Right atrium auricular region (tissue), 2 donors: Measurements from ENCODE around the gene TNFRSF25. TPM values are rescaled to one million over a fixed set of nuclear protein-coding genes. Genes with fewer than 3 reads are reported as not detected.

Experiments used
- DNase-seq: peaks from one replicate; pipeline ENCODE4 v3.0.0-alpha.2; 2019; ENCODE audit warnings: low spot score
- H3K27ac ChIP-seq, 2 donors: fragments of 200-600 bp; sonication (generic); 1 replicate in 1 of 2; 2 replicates in 1 of 2; pipeline ENCODE4 v1.5.1; 2016 to 2019
- H3K27me3 ChIP-seq, 2 donors: fragments of 200-600 bp; sonication (generic); one replicate each; pipeline versions ENCODE4 v1.5.1 to v1.6.0; 2017 to 2019
- H3K36me3 ChIP-seq: fragments of 200-600 bp; sonication (generic); one replicate; pipeline ENCODE4 v1.5.1; 2016
- H3K4me1 ChIP-seq, 2 donors: fragments of 200-600 bp; sonication (generic); one replicate each; pipeline versions ENCODE4 v1.5.1 to v1.6.0; 2017 to 2019
- H3K4me3 ChIP-seq, 2 donors: fragments of 200-600 bp; sonication (generic); 1 replicate in 1 of 2; 2 replicates in 1 of 2; pipeline ENCODE4 v1.5.1; 2017 to 2019; ENCODE audit warnings: mild to moderate bottlenecking in 1 of 2, moderate library complexity in 1 of 2
- H3K9me3 ChIP-seq, 2 donors: fragments of 200-600 bp; sonication (generic); one replicate each; pipeline ENCODE4 v1.5.1; 2019
- CTCF ChIP-seq, 2 donors: fragments of 200-600 bp; sonication (generic); IDR thresholded peaks; one replicate each; pipeline ENCODE4 v1.5.1; 2019; ENCODE audit warnings: antibody characterized with exemption in 2 of 2
- total RNA-seq, 2 donors: library from RNA; depleted of rRNA; stranded (reverse); fragments of >200 nt; gene quantifications; one replicate each; pipeline ENCODE4 v1.1.0, GENCODE V29; 2016

The TNFRSF25 gene
- total RNA-seq, 2 donors from 2014 or later: 4.4 to 7.4 TPM

- no peak for TF ChIP-seq CTCF (IDR thresholded peaks at IDR 0.05)
- no peak overlapping the region for H3K27ac ChIP-seq
- no peak for DNase-seq
- H3K9me3 ChIP-seq: no peaks in the 10 kb centered on the region
- peaks cover 0 to 42% of the 10 kb centered on the region in 2 donors for H3K4me1 ChIP-seq
- H3K36me3 ChIP-seq: no peaks in the 10 kb centered on the region
- peaks cover 35 to 53% of the 10 kb centered on the region in 2 donors for H3K27me3 ChIP-seq
- peak overlapping the region; percentile 15 to 47 for H3K4me3 ChIP-seq
Observed at GRCh38 chr1:6419397-6419803, 46.6 kb downstream of the TNFRSF25 start.

DNA sequence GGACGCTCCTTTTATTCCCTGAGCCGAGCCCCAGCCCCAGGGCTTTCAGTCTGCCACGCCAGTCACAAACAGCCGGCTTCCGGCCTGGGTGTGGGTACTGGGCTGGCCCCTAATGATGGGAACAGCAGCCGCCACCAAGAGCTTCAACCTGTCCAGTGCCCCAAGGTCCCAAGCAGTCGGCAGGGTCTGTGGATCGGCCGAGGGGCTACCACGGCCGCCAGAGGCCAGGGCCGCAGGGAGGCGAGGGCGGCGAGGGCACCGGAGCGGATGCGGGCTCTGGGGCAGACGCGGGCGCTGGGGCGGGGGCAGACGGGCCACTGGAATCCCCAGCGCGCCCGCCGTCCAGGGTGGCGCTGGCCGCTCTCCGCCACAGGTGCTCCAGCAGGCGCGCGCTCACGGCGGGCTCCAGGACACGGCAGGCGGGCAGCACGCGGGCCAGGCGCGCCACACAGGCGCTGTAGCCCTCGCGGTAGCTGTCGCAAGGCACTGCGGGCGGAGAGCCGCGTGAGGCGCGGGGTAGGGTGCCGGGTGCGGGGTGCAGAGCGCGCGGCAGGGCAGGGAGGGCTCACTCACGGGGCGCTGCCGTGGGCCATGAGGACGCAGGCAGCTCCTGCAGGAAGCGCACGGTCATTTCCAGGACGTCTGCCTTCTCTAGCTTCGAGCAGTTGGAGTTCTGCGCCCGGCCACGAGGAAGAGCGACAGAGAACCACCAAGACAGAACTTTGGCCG, 47.1 kb downstream of the TNFRSF25 start:
- no peak for TF ChIP-seq CTCF (IDR thresholded peaks at IDR 0.05)
- DNase-seq: no peak
- Histone ChIP-seq H3K4me3 (peak overlapping the region in 1 of 2 donors; percentile 47), H3K4me1 (peaks cover 0 to 37% of the 10 kb centered on the region in 2 donors), H3K27ac (no peak overlapping the region), H3K9me3 (no peaks in the 10 kb centered on the region), H3K27me3 (peaks cover 29 to 48% of the 10 kb centered on the region in 2 donors), H3K36me3 (no peaks in the 10 kb centered on the region)

DNA sequence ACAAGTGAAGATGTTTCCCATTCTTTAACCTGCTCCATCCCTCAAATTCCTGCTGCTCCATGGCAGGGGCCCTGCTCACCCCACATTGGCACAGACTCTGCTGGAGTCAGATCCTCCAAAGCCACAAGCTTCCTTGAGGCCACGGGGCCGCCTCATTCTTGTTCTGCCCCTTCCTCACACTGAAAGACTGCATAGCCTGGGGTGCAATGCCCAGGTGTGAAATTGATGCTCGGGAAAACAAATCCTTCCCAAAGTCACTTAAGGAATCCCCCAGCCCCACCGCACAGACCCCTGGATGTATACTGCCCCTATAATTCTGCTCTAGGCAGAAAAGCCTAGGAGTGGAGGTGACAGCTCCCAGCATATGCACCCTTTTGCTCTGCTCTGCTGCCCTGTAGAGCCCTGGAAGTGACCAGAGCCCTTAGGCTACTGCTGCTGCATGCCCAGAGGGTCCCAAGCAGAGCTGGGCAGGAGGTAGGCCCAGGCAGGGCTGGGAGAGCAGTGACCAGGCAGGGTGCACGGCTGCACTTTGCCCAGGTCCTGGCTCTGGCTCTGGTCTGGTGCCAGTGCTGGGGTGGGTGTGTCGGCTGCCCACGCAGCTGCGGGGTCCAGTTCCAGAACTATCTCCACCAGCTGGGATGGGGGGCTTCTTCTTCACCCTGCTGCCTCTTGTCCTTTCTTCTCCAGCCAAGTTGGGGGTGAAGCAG, 47.9 kb downstream of the TNFRSF25 start:
- no peak for TF ChIP-seq CTCF (IDR thresholded peaks at IDR 0.05)
- Histone ChIP-seq H3K9me3 (no peaks in the 10 kb centered on the region), H3K27me3 (peaks cover 27 to 43% of the 10 kb centered on the region in 2 donors), H3K36me3 (no peaks in the 10 kb centered on the region), H3K27ac (no peak overlapping the region), H3K4me1 (peaks cover 0 to 30% of the 10 kb centered on the region in 2 donors), H3K4me3 (no peak overlapping the region)
- no peak for DNase-seq

- no peak overlapping the region for H3K27ac ChIP-seq
- peaks cover 27 to 41% of the 10 kb centered on the region in 2 donors for H3K27me3 ChIP-seq
- DNase-seq: no peak
- no peaks in the 10 kb centered on the region for H3K9me3 ChIP-seq
- peaks cover 0 to 25% of the 10 kb centered on the region in 2 donors for H3K4me1 ChIP-seq
- no peaks in the 10 kb centered on the region for H3K36me3 ChIP-seq
- no peak for TF ChIP-seq CTCF (IDR thresholded peaks at IDR 0.05)
- no peak overlapping the region for H3K4me3 ChIP-seq
Observed at GRCh38 chr1:6416906-6417305, 49.1 kb downstream of the TNFRSF25 start.

DNA sequence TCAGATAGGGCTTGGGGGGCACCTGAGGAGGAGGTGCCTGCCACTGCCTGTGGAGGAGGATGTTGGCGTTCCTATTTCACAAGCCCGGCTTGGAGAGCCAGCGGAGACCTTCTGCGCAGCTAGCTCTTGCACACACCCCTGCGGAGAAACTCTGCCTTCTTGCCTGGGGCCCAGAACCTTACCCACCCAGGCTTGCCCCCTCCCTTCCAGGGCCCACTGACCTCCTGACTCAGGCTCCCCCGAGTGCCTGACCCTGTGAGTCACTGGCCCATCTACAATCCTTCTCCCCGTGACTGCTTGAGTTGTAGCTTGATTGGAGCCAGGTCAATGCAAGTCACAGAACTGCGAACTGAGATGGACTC, 49.7 kb downstream of the TNFRSF25 start:
- Histone ChIP-seq H3K27ac (no peak overlapping the region), H3K27me3 (peaks cover 21 to 41% of the 10 kb centered on the region in 2 donors), H3K4me3 (no peak overlapping the region), H3K36me3 (no peaks in the 10 kb centered on the region), H3K4me1 (peaks cover 0 to 25% of the 10 kb centered on the region in 2 donors), H3K9me3 (no peaks in the 10 kb centered on the region)
- TF ChIP-seq CTCF (IDR thresholded peaks at IDR 0.05): no peak
- no peak for DNase-seq
